ENCODE data around the gene STOX1.
"Not testable (repeated sequence)": the region's sequence is repeated elsewhere in the genome, so short reads cannot be mapped to it uniquely, and the experiment has no call there.

DNA sequence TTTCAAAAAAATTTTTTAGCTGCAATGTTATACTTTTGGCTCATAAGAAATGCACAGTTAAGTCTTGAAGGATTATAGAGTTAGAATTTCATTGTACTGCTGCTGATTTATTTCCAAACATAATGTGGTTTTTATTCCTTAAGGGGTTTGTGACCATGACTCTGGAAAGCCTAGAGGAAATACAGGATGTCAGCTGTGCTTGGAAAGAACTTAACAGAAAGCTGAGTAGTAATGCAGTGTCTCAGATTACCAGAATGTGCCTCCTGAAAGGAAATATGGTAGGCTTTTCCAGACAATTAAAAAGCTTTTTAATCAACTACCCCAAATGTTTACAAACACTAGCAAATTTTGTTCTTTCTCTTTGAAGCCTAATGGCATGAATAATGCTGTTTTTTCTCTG, 113.6 kb downstream of the STOX1 start:
- TF ChIP-seq, protein P1, sequence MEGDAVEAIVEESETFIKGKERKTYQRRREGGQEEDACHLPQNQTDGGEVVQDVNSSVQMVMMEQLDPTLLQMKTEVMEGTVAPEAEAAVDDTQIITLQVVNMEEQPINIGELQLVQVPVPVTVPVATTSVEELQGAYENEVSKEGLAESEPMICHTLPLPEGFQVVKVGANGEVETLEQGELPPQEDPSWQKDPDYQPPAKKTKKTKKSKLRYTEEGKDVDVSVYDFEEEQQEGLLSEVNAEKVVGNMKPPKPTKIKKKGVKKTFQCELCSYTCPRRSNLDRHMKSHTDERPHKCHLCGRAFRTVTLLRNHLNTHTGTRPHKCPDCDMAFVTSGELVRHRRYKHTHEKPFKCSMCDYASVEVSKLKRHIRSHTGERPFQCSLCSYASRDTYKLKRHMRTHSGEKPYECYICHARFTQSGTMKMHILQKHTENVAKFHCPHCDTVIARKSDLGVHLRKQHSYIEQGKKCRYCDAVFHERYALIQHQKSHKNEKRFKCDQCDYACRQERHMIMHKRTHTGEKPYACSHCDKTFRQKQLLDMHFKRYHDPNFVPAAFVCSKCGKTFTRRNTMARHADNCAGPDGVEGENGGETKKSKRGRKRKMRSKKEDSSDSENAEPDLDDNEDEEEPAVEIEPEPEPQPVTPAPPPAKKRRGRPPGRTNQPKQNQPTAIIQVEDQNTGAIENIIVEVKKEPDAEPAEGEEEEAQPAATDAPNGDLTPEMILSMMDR (IDR thresholded peaks at IDR 0.05) = not testable (repeated sequence)
- not testable (repeated sequence) for TF ChIP-seq POLR2A (IDR thresholded peaks at IDR 0.05)

Data from testis (tissue), 2 donors.